GM21367 (cell line): Measurements from ENCODE around the gene TM9SF2.
"Not testable (repeated sequence)": the region's sequence is repeated elsewhere in the genome, so short reads cannot be mapped to it uniquely, and the experiment has no call there.

ENCODE experiments used
- ATAC-seq: cut with Tn5 transposase; IDR thresholded peaks from one replicate; pipeline ENCODE4 v1.9.1; 2021; ENCODE audit not compliant: unreplicated experiment

The TM9SF2 gene, protein sequence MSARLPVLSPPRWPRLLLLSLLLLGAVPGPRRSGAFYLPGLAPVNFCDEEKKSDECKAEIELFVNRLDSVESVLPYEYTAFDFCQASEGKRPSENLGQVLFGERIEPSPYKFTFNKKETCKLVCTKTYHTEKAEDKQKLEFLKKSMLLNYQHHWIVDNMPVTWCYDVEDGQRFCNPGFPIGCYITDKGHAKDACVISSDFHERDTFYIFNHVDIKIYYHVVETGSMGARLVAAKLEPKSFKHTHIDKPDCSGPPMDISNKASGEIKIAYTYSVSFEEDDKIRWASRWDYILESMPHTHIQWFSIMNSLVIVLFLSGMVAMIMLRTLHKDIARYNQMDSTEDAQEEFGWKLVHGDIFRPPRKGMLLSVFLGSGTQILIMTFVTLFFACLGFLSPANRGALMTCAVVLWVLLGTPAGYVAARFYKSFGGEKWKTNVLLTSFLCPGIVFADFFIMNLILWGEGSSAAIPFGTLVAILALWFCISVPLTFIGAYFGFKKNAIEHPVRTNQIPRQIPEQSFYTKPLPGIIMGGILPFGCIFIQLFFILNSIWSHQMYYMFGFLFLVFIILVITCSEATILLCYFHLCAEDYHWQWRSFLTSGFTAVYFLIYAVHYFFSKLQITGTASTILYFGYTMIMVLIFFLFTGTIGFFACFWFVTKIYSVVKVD

GRCh38 chr13:99501184-99501847, at the start of gene TM9SF2:
TM9SF2 (plus strand) TSS chr13:99501472; CDS start chr13:99501607, 135 bp downstream.
- peak; percentile 42 for ATAC-seq

GRCh38 chr13:99454518-99455183, 46.6 kb upstream of the TM9SF2 start:
- ATAC-seq: no peak

DNA sequence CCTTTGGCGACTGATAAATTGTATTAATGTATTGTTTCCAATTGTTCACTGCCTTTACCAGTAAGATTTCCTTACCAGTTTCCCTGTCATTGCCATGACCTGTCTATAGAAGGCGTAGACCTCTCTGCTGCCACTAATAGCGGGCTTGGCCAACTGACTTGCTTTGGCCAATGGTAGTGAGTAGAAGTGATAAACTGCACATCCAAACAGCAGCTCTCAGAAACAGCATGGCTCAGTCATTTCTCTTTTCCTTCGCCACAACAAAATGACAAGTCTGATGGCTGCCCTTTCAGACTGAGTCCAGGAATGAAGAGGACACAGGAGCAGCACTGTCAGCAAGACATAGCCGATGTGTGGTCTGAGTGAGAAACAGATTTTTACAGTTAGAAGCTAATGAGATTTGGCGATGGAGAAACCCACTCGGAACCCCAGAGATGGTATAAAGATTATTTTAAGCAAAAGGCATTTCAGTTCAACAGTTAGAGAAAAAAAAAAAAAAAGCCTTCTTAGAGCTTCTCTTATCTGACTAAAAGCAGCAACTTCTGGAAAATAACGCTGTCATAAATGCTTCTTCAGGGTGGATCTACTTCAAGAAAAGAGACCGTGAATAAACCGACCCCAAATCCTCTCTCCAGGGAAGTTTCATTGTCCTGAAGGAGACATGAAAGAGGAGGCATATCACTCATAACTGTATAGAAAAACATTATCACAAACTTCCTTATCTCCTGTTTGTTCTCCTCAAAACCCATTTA, 42.0 kb upstream of the TM9SF2 start:
- ATAC-seq: no peak

GRCh38 chr13:99460802-99461201, 40.5 kb upstream of the TM9SF2 start:
- not testable (repeated sequence) for ATAC-seq

DNA sequence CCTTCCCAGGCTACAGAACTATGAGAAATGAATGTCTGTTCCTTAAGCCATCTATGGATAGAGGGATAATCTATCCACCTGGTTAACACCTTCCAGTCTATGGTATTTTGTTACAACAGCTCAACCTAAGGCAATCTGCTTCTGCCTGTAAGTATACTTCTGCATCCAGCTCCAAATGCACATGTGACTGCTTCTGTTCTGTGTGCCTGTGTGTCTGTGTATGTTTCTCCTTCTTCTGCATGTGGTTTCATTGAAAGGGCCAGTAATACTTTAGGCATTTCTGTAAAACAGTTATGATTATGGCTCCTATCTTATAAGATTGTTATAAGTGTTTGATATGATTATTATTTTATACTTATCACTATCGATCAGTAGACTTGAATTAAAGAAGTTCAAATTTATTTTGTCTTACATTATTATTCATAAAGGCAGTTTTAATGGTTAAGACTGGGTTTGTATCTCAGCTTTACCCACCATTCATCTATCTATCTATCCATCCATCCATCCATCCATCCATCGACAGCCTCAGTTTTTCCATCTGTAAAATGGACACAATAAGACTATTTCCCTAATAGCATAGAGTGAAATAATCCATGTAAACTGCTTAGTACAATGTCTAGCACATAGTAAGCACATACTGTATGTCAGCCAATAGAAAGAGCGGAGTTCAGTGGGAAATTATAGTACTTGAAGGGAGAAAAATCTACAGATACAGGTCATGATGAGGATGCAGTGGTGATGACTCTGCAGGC, 37.5 kb upstream of the TM9SF2 start:
- no peak for ATAC-seq

DNA sequence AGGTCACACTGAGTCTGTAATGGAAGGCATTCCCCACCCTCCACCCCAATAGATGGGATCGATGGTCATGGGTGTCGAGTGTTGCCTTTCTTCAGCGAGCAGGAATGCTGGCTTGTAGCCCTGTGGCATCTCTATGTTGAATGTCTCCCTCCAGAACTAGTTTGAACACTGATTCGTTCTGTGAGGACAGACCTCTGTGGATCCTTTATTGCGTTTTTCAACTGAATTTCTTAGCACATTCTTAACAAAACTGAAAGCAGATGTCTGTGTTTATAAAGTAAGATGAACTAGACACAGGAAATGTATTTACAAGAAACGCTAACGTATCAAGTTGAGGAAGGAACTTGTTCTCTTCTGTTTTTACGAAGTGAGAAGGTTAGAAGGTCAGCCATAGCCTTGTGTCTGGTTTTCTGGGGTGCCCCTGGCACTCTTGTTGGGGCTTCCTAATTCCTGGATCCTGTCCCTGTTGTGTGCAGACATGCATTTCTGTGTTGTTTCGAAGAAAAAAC, 36.8 kb upstream of the TM9SF2 start:
- ATAC-seq: no peak

- ATAC-seq: no peak
Observed at GRCh38 chr13:99465454-99465853, 35.8 kb upstream of the TM9SF2 start.

- no peak for ATAC-seq
Observed at GRCh38 chr13:99467764-99468163, 33.5 kb upstream of the TM9SF2 start.

DNA sequence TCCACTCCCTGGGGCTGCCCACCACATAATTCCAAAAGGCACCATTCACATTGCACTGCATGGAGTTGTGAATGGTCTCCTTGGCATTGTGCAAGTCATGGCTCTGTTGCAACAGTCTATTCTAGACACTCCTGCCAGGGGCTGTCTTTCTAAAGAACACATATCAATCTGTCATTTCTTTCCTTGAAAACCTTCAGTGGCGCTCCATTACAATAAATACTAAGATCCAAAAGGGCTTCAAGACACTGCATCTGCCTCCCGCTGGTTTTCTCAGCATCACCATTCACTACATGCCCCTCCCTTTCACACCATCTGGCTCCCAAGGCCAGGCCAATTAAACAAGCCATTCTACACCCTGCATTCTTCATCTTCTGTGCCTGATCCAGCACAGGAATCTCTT, 32.2 kb upstream of the TM9SF2 start:
- ATAC-seq: no peak

DNA sequence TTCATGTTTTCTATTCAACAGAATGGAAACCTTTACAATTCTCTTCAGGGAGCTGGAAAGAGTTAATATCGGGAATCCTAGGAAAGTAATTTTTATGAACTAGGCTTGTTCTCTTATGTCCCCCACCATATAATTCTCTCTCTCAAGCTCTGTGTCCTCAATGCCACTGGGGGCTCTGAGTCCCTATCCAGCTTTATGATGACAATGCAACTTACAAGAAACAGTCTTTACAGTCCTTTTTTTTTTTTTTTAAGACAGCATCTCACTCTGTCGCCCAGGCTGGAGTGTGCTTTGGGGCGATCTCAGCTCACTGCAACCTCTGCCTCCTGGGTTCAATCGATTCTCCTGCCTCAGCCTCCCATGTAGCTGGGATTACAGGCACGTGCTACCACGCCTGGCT, 31.2 kb upstream of the TM9SF2 start:
- no peak for ATAC-seq

- no peak for ATAC-seq
Observed at GRCh38 chr13:99471221-99472121, 29.8 kb upstream of the TM9SF2 start.

DNA sequence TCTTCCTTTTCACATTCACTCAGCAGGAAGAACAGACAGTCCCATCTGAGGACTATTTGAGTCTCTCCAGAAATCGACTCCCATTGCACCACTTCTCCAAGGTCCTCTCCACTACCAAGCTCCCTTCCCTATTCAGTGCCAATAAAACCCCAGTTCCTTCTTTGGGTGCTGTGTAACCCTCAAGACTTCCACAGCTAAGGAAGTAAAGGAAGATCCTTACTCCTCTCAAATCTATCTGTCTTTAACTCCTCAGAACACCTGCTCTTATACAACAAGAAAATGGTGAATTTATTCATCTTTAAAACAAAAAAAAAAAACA, 29.2 kb upstream of the TM9SF2 start:
- no peak for ATAC-seq

GRCh38 chr13:99473515-99473914, 27.8 kb upstream of the TM9SF2 start:
- no peak for ATAC-seq

- ATAC-seq: no peak
Observed at GRCh38 chr13:99476648-99477047, 24.6 kb upstream of the TM9SF2 start.

DNA sequence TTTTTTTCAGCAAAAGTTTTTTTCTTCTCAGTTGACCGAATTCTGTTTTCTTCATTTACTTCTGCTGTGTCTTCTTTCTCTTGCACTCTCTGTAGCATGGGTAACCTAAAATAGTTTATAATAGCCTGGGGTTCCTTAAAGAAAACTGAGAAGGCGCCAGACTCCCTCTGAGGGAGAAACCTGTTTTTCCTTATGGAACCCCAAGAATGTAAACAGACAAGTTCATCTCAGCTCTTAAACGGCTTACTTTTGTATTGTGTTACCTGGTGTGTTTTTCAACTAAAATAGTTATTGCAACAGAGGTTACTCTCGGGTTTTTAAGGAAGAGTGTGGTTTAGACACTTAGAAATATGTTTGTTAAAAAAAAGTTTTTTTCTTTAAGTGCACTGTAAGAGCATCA, 23.8 kb upstream of the TM9SF2 start:
- no peak for ATAC-seq

DNA sequence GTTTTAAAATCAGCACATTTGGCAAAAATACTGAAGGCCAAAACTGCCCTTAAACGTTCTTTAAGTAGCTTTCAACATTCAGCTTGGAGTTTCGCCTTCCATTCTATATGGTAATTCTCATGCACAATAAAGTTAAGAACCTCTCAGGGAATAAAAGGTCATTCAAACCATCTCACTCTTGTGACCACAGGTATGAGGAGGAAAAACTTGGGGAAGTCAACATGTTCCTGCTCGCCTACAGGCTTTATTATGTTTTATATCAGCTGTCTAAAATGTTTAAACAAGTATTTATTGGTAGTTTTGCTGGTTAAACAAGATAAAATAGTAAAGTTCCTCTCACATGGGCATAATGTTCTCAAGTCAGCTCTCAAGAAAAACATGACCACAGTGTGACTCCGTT, 19.9 kb upstream of the TM9SF2 start:
- no peak for ATAC-seq

GRCh38 chr13:99484473-99484872, 16.8 kb upstream of the TM9SF2 start:
- ATAC-seq: no peak

GRCh38 chr13:99486996-99487395, 14.3 kb upstream of the TM9SF2 start:
- ATAC-seq: no peak

DNA sequence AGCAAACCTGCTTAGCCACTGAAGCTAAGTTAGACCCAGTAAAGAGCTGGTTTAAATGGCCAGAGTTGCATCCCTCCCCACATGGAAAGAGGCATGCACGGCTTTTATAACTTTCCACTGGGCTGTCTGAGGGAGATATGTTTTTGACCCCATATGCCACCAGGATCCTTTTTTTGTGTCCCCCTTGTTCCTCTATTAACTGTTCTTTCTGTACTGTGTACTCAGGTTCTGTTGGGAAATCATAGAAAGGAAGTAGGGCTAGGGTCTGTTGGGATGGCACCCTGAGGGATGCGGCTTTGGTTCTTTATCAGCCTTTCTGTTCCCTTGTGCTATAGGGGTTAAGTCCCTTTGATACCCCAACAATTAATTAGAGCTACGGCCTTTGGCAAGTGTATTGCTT, 12.2 kb upstream of the TM9SF2 start:
- ATAC-seq: no peak
